Common myeloid progenitor, CD34-positive (primary cell): ENCODE data around the gene SEL1L3.

ENCODE experiments used
- CTCF ChIA-PET: fragments of 350-600 bp; sonication (Branson Sonifier 250); formaldehyde crosslinking; loops from one replicate; lab custom pipeline; 2021; ENCODE audit warnings: antibody characterized with exemption; lab: Charles Lee
- POLR2A ChIA-PET: fragments of 350-600 bp; sonication (Branson Sonifier 250); formaldehyde crosslinking; loops from one replicate; lab custom pipeline; 2021; ENCODE audit warnings: antibody characterized with exemption; lab: Charles Lee
- DNase-seq, 3 donors: peaks; one replicate each; pipeline versions ENCODE4 v3.0.0 to v3.0.0-alpha.2; 2013
- H3K27ac ChIP-seq, 2 experiments: 1 replicate in 1 of 2; 2 replicates in 1 of 2; pipeline ENCODE4 v1.7.0; 2013; ENCODE audit warnings: inconsistent platforms in 2 of 2, low read length in 2 of 2, mild to moderate bottlenecking in 2 of 2, low read depth in 1 of 2, moderate library complexity in 1 of 2; ENCODE audit not compliant: severe bottlenecking in 2 of 2, insufficient read depth in 1 of 2, poor library complexity in 1 of 2
- H3K27me3 ChIP-seq, 5 experiments: replicated peaks in 2 of 5; 1 replicate in 3 of 5; 2 replicates in 2 of 5; pipeline versions ENCODE4 v1.6.1 to v1.7.0; 2013; ENCODE audit warnings: low read length in 4 of 5, mild to moderate bottlenecking in 2 of 5, moderate library complexity in 2 of 5, inconsistent platforms in 1 of 5; ENCODE audit not compliant: insufficient read depth in 5 of 5, control insufficient read depth in 4 of 5
- H3K36me3 ChIP-seq, 4 experiments: 1 replicate in 2 of 4; 2 replicates in 2 of 4; pipeline versions ENCODE4 v1.6.1 to v1.7.0; 2013; ENCODE audit warnings: low read length in 3 of 4, control low read depth in 1 of 4, mild to moderate bottlenecking in 1 of 4; ENCODE audit not compliant: control insufficient read depth in 4 of 4, insufficient read depth in 4 of 4
- H3K4me1 ChIP-seq, 4 experiments: 1 replicate in 3 of 4; 2 replicates in 1 of 4; pipeline versions ENCODE4 v1.6.1 to v1.7.1; 2013; ENCODE audit warnings: low read length in 3 of 4, mild to moderate bottlenecking in 3 of 4, control low read depth in 1 of 4, inconsistent platforms in 1 of 4, moderate library complexity in 1 of 4; ENCODE audit not compliant: control insufficient read depth in 4 of 4, insufficient read depth in 4 of 4; ENCODE audit errors: control extremely low read depth in 1 of 4
- H3K4me3 ChIP-seq, 7 experiments: 1 replicate in 4 of 7; 2 replicates in 3 of 7; pipeline versions ENCODE4 v1.5.1 to v1.7.0; 2013; ENCODE audit warnings: mild to moderate bottlenecking in 7 of 7, low read length in 6 of 7, moderate library complexity in 6 of 7, inconsistent platforms in 2 of 7, low read depth in 2 of 7, control low read depth in 1 of 7; ENCODE audit not compliant: insufficient read depth in 4 of 7, control insufficient read depth in 1 of 7; ENCODE audit errors: extremely low read depth in 1 of 7
- H3K9me3 ChIP-seq, 5 experiments: 1 replicate in 4 of 5; 2 replicates in 1 of 5; pipeline versions ENCODE4 v1.6.1 to v1.7.1; 2013; ENCODE audit warnings: low read length in 4 of 5, mild to moderate bottlenecking in 2 of 5, inconsistent platforms in 1 of 5, low read depth in 1 of 5, moderate library complexity in 1 of 5; ENCODE audit not compliant: control insufficient read depth in 4 of 5, insufficient read depth in 2 of 5; ENCODE audit errors: control extremely low read depth in 1 of 5
- WGBS: methylation state at CpG from one replicate; pipeline ENCODE4 v1.1.5; 2013; ENCODE audit not compliant: insufficient coverage; 5-methylcytosine and 5-hydroxymethylcytosine counted together

SEL1L3 gene

DNA sequence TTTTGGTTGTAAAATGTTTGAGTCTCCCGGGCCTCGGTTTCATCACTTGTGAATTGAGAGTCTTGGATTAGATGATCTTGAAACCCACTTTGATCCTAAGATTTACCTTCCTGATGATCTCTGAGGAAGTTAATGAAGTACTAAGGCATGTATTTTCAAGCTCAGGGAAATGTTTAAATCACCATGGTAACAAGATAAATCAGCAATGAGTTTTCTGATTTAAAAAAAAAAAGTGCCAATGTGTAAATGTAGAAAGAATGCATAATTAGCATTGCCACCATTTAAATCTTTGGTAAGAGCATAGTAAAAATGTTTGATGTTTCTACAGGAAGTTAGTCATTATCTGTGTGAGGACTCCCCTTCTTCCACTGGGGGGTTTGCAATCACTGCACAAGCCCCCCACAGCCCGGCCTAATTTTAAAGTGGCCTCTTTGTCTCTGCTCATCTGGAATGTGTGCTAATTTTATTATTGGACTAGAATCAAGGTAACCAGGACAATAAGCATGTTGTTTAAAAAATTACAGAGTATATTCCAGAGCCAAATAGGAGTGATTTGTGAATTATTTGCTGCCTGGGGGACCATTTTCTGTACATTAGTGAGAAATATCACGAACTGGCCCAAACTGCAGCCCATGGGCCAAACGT is 113.5 kb downstream of the SEL1L3 start:
- no peaks in the 10 kb centered on the region for H3K4me1 ChIP-seq
- 94% methylated on average over 5 of the region's 5 CpGs for WGBS
- H3K4me3 ChIP-seq: no peak overlapping the region
- DNase-seq: no peak
- H3K9me3 ChIP-seq: no peaks in the 10 kb centered on the region
- H3K36me3 ChIP-seq: peaks cover 0 to 3% (median 1%) of the 10 kb centered on the region in 4 experiments
- no peaks in the 10 kb centered on the region for H3K27me3 ChIP-seq
- CTCF ChIA-PET: no interaction called here
- H3K27ac ChIP-seq: no peak overlapping the region
- POLR2A ChIA-PET: no interaction called here

DNA sequence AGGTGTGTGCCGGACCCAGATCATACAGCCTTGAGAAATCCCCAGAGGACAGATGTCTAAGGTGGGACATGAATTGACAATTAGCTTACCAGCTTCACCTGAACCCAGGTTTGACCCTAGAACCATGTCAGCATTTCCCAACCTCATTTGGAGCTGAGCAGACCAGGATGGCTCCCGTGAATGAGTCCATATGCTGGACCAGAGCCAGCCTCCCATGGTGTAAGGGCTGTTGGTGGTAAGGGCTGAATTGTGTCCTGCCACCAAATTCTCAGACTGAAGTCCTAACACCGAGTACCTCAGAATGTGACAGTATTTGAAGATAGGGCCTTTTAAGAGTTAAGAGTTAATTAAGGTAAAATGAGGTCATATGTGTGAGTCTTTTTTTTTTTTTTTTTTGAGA is 118.8 kb downstream of the SEL1L3 start:
- H3K4me1 ChIP-seq: no peaks in the 10 kb centered on the region
- no peak for DNase-seq
- no peaks in the 10 kb centered on the region for H3K27me3 ChIP-seq
- WGBS: 100% methylated on average over 2 of the region's 3 CpGs
- H3K9me3 ChIP-seq: no peaks in the 10 kb centered on the region
- POLR2A ChIA-PET: no interaction called here
- H3K27ac ChIP-seq: no peak overlapping the region
- CTCF ChIA-PET: no interaction called here
- H3K4me3 ChIP-seq: no peak overlapping the region
- peaks cover 0 to 3% (median 0%) of the 10 kb centered on the region in 4 experiments for H3K36me3 ChIP-seq

- CTCF ChIA-PET: no interaction called here
- Histone ChIP-seq H3K9me3 (no peaks in the 10 kb centered on the region), H3K4me3 (no peak overlapping the region), H3K27me3 (no peaks in the 10 kb centered on the region), H3K36me3 (no peaks in the 10 kb centered on the region), H3K4me1 (no peaks in the 10 kb centered on the region), H3K27ac (no peak overlapping the region)
- 98% methylated on average over 6 of the region's 9 CpGs for WGBS
- POLR2A ChIA-PET: no interaction called here
- DNase-seq: no peak
These were observed 133.2 kb downstream of the SEL1L3 start for GRCh38 chr4:25729564-25729963.

DNA sequence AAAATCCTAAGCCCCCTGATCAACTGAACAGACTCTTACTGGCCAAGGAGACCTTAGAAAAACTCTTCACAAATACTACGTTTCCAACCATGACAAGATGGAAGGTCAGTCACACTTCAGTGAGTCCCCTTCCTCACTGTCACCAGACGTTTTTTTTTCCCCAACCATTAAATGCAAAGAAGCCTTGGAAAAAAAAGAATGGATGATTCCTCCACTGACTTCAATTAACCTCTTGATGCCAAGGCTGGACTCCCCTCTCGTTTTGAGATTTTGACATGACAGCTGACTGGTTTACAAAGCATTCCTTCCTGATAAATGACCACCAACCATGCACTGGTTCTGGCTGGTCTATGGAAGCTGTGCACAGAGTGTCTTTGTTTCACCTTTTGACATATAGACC is 133.9 kb downstream of the SEL1L3 start:
- Histone ChIP-seq H3K9me3 (no peaks in the 10 kb centered on the region), H3K4me1 (no peaks in the 10 kb centered on the region), H3K27ac (no peak overlapping the region), H3K27me3 (no peaks in the 10 kb centered on the region), H3K4me3 (no peak overlapping the region), H3K36me3 (no peaks in the 10 kb centered on the region)
- CTCF ChIA-PET: no interaction called here
- POLR2A ChIA-PET: no interaction called here
- 89% methylated on average over 3 of the region's 3 CpGs for WGBS
- DNase-seq: no peak

- CTCF ChIA-PET: no interaction called here
- H3K27me3 ChIP-seq: no peaks in the 10 kb centered on the region
- WGBS: 95% methylated on average over 7 of the region's 9 CpGs
- H3K4me3 ChIP-seq: no peak overlapping the region
- POLR2A ChIA-PET: no interaction called here
- no peak overlapping the region for H3K27ac ChIP-seq
- H3K9me3 ChIP-seq: no peaks in the 10 kb centered on the region
- H3K36me3 ChIP-seq: no peaks in the 10 kb centered on the region
- DNase-seq: no peak
- no peaks in the 10 kb centered on the region for H3K4me1 ChIP-seq
These were observed 134.9 kb downstream of the SEL1L3 start for GRCh38 chr4:25727711-25728493.

DNA sequence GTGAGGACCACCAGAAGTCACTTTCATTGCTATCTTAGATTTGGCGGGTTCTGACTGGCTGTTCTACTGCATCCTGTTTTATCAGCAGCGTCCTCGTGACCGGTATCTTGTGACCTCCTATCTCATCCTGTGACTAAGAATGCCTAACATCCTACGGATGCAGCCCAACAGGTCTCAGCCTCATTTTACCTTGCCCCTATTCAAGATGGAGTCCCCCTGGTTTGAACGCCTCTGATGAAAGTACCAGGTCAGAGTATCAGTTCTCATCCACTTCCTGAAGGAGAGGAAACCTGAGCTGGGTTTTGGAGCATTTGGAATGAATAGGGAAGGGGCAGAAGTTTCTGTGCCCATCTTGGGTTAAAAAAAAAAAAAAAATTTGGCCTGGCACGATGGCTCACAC is 136.9 kb downstream of the SEL1L3 start:
- ChIA-PET CTCF (no interaction called here), POLR2A (no interaction called here)
- Histone ChIP-seq H3K4me1 (no peaks in the 10 kb centered on the region), H3K27me3 (no peaks in the 10 kb centered on the region), H3K36me3 (no peaks in the 10 kb centered on the region), H3K9me3 (no peaks in the 10 kb centered on the region), H3K4me3 (no peak overlapping the region), H3K27ac (no peak overlapping the region)
- no peak for DNase-seq
- 79% methylated on average over 7 of the region's 7 CpGs for WGBS

GRCh38 chr4:25723409-25723808 is 139.4 kb downstream of the SEL1L3 start:
- POLR2A ChIA-PET: no interaction called here
- Histone ChIP-seq H3K4me3 (no peak overlapping the region), H3K9me3 (no peaks in the 10 kb centered on the region), H3K36me3 (no peaks in the 10 kb centered on the region), H3K4me1 (no peaks in the 10 kb centered on the region), H3K27ac (no peak overlapping the region), H3K27me3 (no peaks in the 10 kb centered on the region)
- no peak for DNase-seq
- WGBS: 100% methylated on average over 1 of the region's 1 CpG
- CTCF ChIA-PET: no interaction called here
